HFF-Myc (cell line): Measurements from ENCODE around the gene RGS10.
"Not testable (repeated sequence)": the region's sequence is repeated elsewhere in the genome, so short reads cannot be mapped to it uniquely, and the experiment has no call there.

Experiments used
- DNase-seq: peaks from one replicate; pipeline ENCODE4 v3.0.0-alpha.2; 2011; ENCODE audit warnings: low read depth; ENCODE audit errors: extremely low read depth
- H3K4me3 ChIP-seq: replicated peaks from 2 replicates; pipeline ENCODE4 v1.5.1; 2011; ENCODE audit warnings: low read depth, mild to moderate bottlenecking, control low read depth, low read length
- TF ChIP-seq, protein P1 (sequence below): IDR thresholded peaks from 2 replicates; pipeline ENCODE4 v1.5.1; 2012; ENCODE audit warnings: mild to moderate bottlenecking, low read depth, low read length, control low read depth; ENCODE audit errors: missing control alignments

Gene RGS10

DNA sequence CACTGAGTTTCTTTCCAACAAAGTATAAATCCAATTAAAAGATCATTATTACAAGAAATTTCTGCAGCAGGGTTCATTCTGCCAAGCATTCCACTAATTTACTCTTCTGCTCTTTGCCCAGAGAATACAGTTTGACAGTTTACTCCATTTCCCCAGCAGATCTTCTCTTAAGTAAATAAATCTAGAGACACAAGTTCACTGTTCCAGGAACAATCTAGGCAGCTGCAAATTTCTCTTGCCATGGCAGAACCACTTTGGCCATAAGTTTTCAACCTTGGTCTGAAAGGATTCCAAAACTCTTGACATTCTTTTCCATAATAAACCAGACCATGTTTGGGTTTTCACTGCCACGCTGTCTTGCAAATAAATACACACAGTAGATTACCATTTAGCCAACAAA, 11.5 kb downstream of the RGS10 start:
- no peak overlapping the region for H3K4me3 ChIP-seq
- DNase-seq: no peak
- TF ChIP-seq, protein P1, sequence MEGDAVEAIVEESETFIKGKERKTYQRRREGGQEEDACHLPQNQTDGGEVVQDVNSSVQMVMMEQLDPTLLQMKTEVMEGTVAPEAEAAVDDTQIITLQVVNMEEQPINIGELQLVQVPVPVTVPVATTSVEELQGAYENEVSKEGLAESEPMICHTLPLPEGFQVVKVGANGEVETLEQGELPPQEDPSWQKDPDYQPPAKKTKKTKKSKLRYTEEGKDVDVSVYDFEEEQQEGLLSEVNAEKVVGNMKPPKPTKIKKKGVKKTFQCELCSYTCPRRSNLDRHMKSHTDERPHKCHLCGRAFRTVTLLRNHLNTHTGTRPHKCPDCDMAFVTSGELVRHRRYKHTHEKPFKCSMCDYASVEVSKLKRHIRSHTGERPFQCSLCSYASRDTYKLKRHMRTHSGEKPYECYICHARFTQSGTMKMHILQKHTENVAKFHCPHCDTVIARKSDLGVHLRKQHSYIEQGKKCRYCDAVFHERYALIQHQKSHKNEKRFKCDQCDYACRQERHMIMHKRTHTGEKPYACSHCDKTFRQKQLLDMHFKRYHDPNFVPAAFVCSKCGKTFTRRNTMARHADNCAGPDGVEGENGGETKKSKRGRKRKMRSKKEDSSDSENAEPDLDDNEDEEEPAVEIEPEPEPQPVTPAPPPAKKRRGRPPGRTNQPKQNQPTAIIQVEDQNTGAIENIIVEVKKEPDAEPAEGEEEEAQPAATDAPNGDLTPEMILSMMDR: no peak

DNA sequence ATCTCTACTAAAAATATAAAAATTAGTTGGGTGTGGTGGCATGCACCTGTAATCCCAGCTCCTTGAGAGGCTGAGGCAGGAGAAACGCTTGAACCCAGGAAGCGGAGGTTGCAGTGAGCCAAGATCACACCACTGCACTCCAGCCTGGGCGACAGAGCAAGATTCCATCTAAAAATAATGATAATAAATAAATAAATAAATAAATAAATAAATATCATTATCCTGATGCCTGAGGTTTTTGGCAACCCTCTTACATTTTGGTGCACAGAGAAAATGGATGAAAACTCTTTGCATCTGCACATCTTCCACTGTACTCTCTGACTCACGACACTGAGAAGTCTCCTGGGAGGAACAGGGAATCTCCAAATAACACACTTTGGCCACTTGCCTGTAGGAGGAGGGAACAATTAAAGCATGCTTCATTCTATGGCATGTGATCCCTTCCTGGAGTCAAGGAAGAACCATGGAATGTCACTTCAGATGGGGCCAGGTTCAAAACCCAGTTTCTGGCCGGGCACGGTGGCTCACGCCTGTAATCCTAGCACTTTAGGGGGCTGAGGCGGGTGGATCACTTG, 13.8 kb downstream of the RGS10 start:
- peak; percentile 77 for DNase-seq
- H3K4me3 ChIP-seq: not testable (repeated sequence)

DNA sequence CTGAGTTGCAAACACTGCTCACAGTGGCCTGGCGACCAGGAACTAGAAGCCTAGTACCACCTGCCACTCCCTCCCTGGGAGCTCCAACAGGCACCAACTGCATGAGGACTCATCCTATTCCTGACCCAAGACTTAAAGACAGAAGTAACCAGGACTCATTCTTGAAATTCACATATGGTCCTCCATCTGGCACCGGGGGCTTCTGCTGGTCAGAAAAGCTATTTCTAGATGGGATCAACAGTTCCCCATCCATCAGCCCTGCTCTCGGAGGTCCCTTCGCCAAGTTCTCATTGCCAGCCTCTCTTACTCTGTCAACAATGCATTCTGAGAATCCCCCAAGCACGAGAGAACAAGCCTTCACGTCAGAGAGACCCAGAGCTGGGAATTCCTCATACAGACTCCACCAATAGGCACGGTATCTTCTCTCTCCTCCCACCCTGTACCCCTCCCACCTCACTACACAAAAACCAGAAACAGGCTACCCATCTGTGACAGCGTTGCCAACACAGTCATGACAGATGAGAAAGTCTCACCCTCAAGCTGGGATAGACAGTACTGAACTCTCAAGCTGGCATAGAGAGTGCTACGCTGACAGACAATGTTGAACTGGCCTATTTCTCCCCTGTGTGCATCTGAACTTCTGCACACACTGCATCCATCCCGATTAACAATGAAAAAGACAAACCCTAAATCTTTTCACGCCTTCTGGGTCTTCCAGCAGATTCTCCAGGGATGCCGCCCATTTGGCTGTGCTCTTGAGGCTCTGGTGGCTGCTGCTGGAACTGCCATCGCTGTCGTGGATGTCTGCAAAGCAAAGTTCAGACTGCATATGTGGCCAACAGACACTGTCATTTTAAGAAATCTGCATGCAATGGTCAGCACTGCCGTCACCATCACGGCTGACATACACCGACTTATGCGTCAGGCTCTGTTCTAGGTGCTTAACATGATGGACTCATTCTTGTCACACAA, 15.6 kb downstream of the RGS10 start:
- no peak for DNase-seq
- no peak overlapping the region for H3K4me3 ChIP-seq
- TF ChIP-seq, protein P1: no peak

DNA sequence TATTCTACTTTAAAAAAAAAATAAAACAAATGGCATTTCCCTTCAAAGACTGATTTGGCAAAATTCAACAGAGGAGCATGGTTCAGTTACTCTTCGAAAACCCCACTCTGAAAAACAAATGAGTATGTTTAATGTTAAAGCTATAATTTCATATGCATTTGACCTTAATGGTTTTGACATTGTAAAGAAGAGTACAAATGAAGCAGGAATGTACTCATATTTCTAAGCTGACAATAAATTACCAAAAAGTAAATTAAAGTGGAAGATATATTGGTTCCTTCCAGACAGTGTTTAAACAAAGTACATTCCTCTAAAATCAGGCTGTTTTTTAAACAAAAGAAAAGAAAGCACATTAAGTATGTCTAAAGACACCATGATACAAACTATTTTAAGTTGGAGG, 16.4 kb downstream of the RGS10 start:
- TF ChIP-seq, protein P1: no peak
- DNase-seq: no peak
- H3K4me3 ChIP-seq: no peak overlapping the region

DNA sequence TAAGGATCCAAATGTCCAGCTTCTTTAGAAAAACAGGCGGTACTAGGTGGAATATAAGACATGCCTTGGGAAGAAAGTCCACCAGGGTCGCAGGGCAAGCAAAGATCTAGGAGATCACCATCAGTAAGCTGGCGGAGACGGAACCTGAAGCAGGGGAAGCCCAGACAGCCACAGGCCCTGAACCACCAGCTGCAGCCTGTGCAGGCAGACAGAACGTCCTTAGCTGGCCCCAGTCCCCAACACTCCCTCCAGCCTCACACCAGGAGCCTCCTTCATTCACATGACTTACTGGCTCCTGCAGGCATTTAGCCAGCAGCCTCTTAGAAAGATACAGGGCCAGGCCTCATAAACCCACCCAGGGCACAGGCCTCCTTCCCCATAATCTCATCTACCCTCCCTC, 17.4 kb downstream of the RGS10 start:
- no peak overlapping the region for H3K4me3 ChIP-seq
- TF ChIP-seq, protein P1: no peak
- DNase-seq: no peak

DNA sequence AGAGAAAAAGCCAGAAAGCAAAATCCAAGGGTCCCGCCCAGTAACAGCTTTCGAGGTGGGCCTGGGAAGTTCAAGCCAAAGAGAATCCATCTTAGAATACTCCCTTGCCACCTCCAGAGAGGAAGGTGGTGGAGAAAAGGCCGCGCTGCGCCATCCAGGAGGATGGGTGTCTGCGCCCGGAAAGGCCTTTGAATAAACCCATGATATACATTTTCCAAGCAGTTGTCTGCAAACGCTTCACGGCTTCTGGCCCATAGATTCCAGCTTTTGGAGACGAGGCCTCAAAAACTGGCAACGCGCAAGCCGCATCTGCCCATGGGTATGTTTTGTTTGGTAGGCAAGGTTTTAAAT, 17.8 kb downstream of the RGS10 start:
- no peak for DNase-seq
- TF ChIP-seq, protein P1: no peak
- no peak overlapping the region for H3K4me3 ChIP-seq

DNA sequence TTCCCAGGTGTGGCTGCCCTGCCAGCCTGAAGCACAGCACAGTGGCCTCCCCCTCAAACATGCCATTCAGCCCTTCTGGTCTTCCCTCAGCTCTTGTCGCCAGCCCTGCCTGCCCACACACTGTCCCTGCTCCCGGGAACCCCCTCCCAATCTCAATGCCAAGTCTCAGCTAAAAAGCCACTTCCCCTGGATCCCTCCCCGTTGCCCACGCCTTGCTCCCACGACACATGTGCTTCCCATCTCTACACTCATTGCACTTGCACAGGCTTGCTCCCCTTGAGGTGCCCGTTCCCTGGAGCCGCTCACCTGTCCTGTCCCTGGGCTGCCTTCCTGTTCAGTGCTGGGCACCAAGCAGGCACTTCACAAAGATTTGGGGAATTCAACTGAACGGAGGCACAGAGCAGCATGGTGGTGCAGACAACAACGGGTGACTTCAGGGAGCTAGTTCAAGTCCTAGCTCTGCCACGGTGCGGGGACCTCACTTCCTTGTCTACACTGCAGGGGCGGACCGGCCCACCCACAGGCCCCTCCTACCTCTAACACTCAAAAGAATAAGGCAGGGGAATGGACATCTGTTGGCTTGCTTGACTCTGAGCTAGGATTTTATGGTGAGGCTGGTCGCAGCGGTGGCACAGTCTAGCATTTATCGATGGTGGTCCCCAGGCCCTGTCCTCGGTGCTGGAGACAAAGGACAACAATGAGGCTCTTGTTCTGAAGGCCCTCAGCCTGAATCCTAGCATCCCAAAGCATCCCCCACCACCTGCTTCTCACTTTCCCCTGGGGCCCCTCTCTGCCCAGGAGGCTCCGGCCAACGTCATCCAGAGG, 18.4 kb downstream of the RGS10 start:
- DNase-seq: no peak
- H3K4me3 ChIP-seq: no peak overlapping the region
- TF ChIP-seq, protein P1: no peak
